GM23338 (cell line): ENCODE results near the gene ZNF148. TPM values are rescaled to one million over a fixed set of nuclear protein-coding genes. Genes with fewer than 3 reads are reported as not detected.

Source experiments
- ATAC-seq: fragments of 200-7000 bp; cut with Tn5 transposase; 3 replicates; pipeline ENCODE4 v1.9.1; 2020
- DNase-seq: peaks from one replicate; pipeline ENCODE4 v3.0.0-alpha.2; 2015; ENCODE audit warnings: low spot score
- H2AFZ ChIP-seq: fragments of 200-600 bp; sonication (generic); 2 replicates; pipeline ENCODE4 v1.8.0; 2016; ENCODE audit warnings: antibody characterized with exemption, mild to moderate bottlenecking, moderate library complexity
- H3F3A ChIP-seq: fragments of 200-600 bp; sonication (generic); replicated peaks from 2 replicates; pipeline ENCODE4 v1.8.0; 2017; ENCODE audit warnings: antibody characterized with exemption, mixed run types, low read depth
- H3K27ac ChIP-seq: fragments of 200-600 bp; sonication (generic); 2 replicates; pipeline ENCODE4 v1.6.1; 2016; ENCODE audit warnings: low read depth
- H3K27me3 ChIP-seq: fragments of 200-600 bp; sonication (generic); 2 replicates; pipeline ENCODE4 v1.8.0; 2016; ENCODE audit warnings: mild to moderate bottlenecking, mixed run types, moderate library complexity; ENCODE audit not compliant: insufficient read depth
- H3K36me3 ChIP-seq: fragments of 200-600 bp; sonication (generic); 2 replicates; pipeline ENCODE4 v1.8.0; 2016; ENCODE audit warnings: mild to moderate bottlenecking; ENCODE audit not compliant: insufficient read depth
- H3K4me1 ChIP-seq: fragments of 200-600 bp; sonication (generic); 2 replicates; pipeline ENCODE4 v1.8.0; 2016; ENCODE audit warnings: mild to moderate bottlenecking, moderate library complexity; ENCODE audit not compliant: insufficient read depth
- H3K4me2 ChIP-seq: fragments of 200-600 bp; sonication (generic); 2 replicates; pipeline ENCODE4 v1.7.1; 2017; ENCODE audit warnings: mixed run types
- H3K4me3 ChIP-seq: fragments of 200-600 bp; sonication (generic); 2 replicates; pipeline ENCODE4 v1.6.1; 2016; ENCODE audit warnings: mixed run types
- H3K79me2 ChIP-seq: fragments of 200-600 bp; sonication (generic); replicated peaks from 2 replicates; pipeline ENCODE4 v1.8.0; 2017; ENCODE audit warnings: mild to moderate bottlenecking; ENCODE audit not compliant: insufficient read depth
- H3K9me2 ChIP-seq: fragments of 200-600 bp; sonication (generic); 2 replicates; pipeline ENCODE4 v1.8.0; 2017; ENCODE audit not compliant: insufficient read depth
- H4K20me1 ChIP-seq: fragments of 200-600 bp; sonication (generic); replicated peaks from 2 replicates; pipeline ENCODE4 v1.8.0; 2017; ENCODE audit warnings: mild to moderate bottlenecking; ENCODE audit not compliant: insufficient read depth
- H3K27ac Mint-ChIP-seq: 2 replicates; pipeline ENCODE4 v1.8.0; 2020; ENCODE audit warnings: inconsistent platforms, mild to moderate bottlenecking, moderate library complexity, mixed read lengths
- H3K27me3 Mint-ChIP-seq: 3 replicates; pipeline ENCODE4 v1.8.0; 2022; ENCODE audit warnings: low read depth, mild to moderate bottlenecking, moderate library complexity, mixed read lengths, inconsistent platforms; ENCODE audit not compliant: insufficient read depth, poor library complexity
- H3K36me3 Mint-ChIP-seq: 3 replicates; pipeline ENCODE4 v1.8.0; 2021; ENCODE audit warnings: low read depth, mild to moderate bottlenecking, inconsistent platforms, moderate library complexity, mixed read lengths
- H3K4me1 Mint-ChIP-seq: 3 replicates; pipeline ENCODE4 v1.8.0; 2020; ENCODE audit warnings: mild to moderate bottlenecking, inconsistent platforms, mixed read lengths
- H3K4me3 Mint-ChIP-seq: 3 replicates; pipeline ENCODE4 v1.8.0; 2021; ENCODE audit warnings: moderate library complexity, mild to moderate bottlenecking, inconsistent platforms, mixed read lengths
- H3K9me3 Mint-ChIP-seq: 3 replicates; pipeline ENCODE4 v1.8.0; 2020; ENCODE audit warnings: moderate library complexity, mild to moderate bottlenecking, inconsistent platforms, mixed read lengths
- CREB1 ChIP-seq: fragments of 250-450 bp; sonication (Bioruptor Pico); IDR thresholded peaks from 2 replicates; pipeline ENCODE4 v1.5.0; 2020; ENCODE audit warnings: low read depth, mild to moderate bottlenecking, moderate library complexity
- EZH2 ChIP-seq: fragments of 200-600 bp; sonication (generic); IDR thresholded peaks from one replicate; pipeline ENCODE4 v1.8.0; 2017; ENCODE audit warnings: antibody characterized with exemption, mild to moderate bottlenecking, low read depth; ENCODE audit not compliant: unreplicated experiment
- EZH2phosphoT487 ChIP-seq: fragments of 200-600 bp; sonication (generic); IDR thresholded peaks from one replicate; pipeline ENCODE4 v1.8.1; 2018; ENCODE audit warnings: antibody characterized with exemption; ENCODE audit not compliant: unreplicated experiment
- NANOG ChIP-seq: IDR thresholded peaks from 2 replicates; pipeline ENCODE4 v1.6.1; 2016; ENCODE audit warnings: antibody characterized with exemption, borderline replicate concordance
- STAT1 ChIP-seq: IDR thresholded peaks from one replicate; pipeline ENCODE4 v1.6.1; 2016; ENCODE audit warnings: antibody characterized with exemption; ENCODE audit not compliant: unreplicated experiment
- ZNF114 ChIP-seq: fragments of 250-450 bp; sonication (Bioruptor Pico); IDR thresholded peaks from 2 replicates; pipeline ENCODE4 v1.5.0; 2020; ENCODE audit warnings: mild to moderate bottlenecking, moderate library complexity
- ZNF331 ChIP-seq: fragments of 250-450 bp; sonication (Bioruptor Pico); IDR thresholded peaks from 2 replicates; pipeline ENCODE4 v1.5.0; 2020; ENCODE audit warnings: low read depth, mild to moderate bottlenecking, moderate library complexity
- polyA plus RNA-seq: library from polyadenylated mRNA; unstranded; fragments of >200 nt; fragmentation: Nextera tagmentation; extraction: Ambion mirVana; gene quantifications from 2 replicates; pipeline ENCODE4 v1.2.1, GENCODE V29; 2016
- total RNA-seq: library from RNA; depleted of rRNA; stranded (reverse); fragments of >200 nt; shearing (Covaris generic); gene quantifications from 2 replicates; pipeline ENCODE4 v1.2.3, GENCODE V29; 2014
- TF ChIP-seq, protein P1 (sequence below): IDR thresholded peaks from one replicate; pipeline ENCODE4 v1.6.1; 2018; ENCODE audit warnings: antibody characterized with exemption; ENCODE audit not compliant: unreplicated experiment
- TF ChIP-seq, protein P2 (sequence below), 2 experiments: fragments of 200-600 bp in 1 of 2; sonication (generic) in 1 of 2; conservative IDR thresholded peaks; 2 replicates each; pipeline versions ENCODE4 v1.5.1 to v1.6.1; 2016 to 2017; ENCODE audit warnings: antibody characterized with exemption in 2 of 2, low read depth in 2 of 2, mild to moderate bottlenecking in 2 of 2, moderate library complexity in 1 of 2
- TF ChIP-seq, protein P3 (sequence below): fragments of 250-450 bp; sonication (Bioruptor Pico); IDR thresholded peaks from 2 replicates; pipeline ENCODE4 v1.5.0; 2020; ENCODE audit warnings: mild to moderate bottlenecking, moderate library complexity

ZNF148 gene
- total and polyA plus RNA-seq, 2 experiments from 2014 or later = 13.9 to 16.9 TPM

DNA sequence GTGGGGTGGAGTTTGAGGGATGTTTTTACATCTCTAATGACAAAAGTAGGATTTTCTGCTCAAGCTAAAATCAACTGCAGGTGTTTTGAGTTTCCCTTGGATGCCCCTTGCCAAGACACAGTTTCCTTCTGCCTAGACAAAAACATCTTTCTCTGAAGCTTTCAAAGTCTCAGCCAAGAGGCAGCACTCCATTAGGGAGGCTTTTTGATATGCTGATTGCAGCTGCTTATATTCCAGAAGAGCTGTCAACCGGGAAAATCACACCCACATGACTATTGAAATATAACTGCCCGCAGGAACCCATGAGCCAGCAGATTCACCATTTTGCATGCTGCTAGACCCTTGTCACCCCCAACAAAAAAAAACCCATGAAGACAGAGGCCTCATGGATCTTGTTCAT lies 27.5 kb upstream of the ZNF148 start (continued):
- TF ChIP-seq STAT1 = no peak
- TF ChIP-seq, protein P1, sequence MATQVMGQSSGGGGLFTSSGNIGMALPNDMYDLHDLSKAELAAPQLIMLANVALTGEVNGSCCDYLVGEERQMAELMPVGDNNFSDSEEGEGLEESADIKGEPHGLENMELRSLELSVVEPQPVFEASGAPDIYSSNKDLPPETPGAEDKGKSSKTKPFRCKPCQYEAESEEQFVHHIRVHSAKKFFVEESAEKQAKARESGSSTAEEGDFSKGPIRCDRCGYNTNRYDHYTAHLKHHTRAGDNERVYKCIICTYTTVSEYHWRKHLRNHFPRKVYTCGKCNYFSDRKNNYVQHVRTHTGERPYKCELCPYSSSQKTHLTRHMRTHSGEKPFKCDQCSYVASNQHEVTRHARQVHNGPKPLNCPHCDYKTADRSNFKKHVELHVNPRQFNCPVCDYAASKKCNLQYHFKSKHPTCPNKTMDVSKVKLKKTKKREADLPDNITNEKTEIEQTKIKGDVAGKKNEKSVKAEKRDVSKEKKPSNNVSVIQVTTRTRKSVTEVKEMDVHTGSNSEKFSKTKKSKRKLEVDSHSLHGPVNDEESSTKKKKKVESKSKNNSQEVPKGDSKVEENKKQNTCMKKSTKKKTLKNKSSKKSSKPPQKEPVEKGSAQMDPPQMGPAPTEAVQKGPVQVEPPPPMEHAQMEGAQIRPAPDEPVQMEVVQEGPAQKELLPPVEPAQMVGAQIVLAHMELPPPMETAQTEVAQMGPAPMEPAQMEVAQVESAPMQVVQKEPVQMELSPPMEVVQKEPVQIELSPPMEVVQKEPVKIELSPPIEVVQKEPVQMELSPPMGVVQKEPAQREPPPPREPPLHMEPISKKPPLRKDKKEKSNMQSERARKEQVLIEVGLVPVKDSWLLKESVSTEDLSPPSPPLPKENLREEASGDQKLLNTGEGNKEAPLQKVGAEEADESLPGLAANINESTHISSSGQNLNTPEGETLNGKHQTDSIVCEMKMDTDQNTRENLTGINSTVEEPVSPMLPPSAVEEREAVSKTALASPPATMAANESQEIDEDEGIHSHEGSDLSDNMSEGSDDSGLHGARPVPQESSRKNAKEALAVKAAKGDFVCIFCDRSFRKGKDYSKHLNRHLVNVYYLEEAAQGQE = no peak
- no peak for TF ChIP-seq EZH2
- TF ChIP-seq, protein P2, sequence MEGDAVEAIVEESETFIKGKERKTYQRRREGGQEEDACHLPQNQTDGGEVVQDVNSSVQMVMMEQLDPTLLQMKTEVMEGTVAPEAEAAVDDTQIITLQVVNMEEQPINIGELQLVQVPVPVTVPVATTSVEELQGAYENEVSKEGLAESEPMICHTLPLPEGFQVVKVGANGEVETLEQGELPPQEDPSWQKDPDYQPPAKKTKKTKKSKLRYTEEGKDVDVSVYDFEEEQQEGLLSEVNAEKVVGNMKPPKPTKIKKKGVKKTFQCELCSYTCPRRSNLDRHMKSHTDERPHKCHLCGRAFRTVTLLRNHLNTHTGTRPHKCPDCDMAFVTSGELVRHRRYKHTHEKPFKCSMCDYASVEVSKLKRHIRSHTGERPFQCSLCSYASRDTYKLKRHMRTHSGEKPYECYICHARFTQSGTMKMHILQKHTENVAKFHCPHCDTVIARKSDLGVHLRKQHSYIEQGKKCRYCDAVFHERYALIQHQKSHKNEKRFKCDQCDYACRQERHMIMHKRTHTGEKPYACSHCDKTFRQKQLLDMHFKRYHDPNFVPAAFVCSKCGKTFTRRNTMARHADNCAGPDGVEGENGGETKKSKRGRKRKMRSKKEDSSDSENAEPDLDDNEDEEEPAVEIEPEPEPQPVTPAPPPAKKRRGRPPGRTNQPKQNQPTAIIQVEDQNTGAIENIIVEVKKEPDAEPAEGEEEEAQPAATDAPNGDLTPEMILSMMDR (conservative IDR thresholded peaks at IDR 0.05; ENCODE audit: low read depth in 2 of 2) = no peak
- no peak for TF ChIP-seq EZH2phosphoT487
- no peak for TF ChIP-seq ZNF114 (CRISPR knock-in tag)
- no peak for TF ChIP-seq CREB1 (CRISPR knock-in tag)

DNA sequence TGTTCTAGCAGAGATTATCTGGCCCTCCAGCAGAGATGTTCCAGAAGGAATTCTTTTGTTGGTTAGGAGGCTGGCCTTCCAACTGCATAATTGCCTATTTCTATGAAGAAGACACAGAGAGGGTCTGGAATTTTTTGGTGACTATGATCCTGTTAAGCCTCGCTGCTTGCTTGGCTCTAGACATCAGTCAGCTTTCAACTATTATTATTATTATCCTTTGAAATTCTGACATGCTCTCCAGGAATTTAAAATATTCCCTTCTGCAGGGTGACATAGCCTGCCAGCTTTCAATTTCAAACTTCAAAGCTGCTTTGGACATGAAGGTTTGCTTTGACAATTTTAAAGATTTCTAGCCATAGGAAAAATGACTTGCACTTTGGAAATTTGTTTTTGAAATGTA lies 26.3 kb upstream of the ZNF148 start:
- Histone ChIP-seq H3F3A (no peaks in the 10 kb centered on the region), H3K4me2 (no peak overlapping the region), H4K20me1 (no peaks in the 10 kb centered on the region; the same call in 1 of the 2 replicates), H3K27me3 (peaks cover 12% of the 10 kb centered on the region), H2AFZ (no peak overlapping the region), H3K9me2 (no peaks in the 10 kb centered on the region), H3K4me1 (peaks cover 6% of the 10 kb centered on the region; the same call in 1 of the 2 replicates), H3K27ac (no peak overlapping the region), H3K36me3 (no peaks in the 10 kb centered on the region), H3K4me3 (no peak overlapping the region), H3K79me2 (no peaks in the 10 kb centered on the region)
- no peak overlapping the region for H3K27ac Mint-ChIP-seq
- H3K9me3 Mint-ChIP-seq = peaks cover 3% of the 10 kb centered on the region; the same call in 2 of the 3 replicates
- H3K4me1 Mint-ChIP-seq = peaks cover 6% of the 10 kb centered on the region; the same call in 2 of the 3 replicates
- H3K27me3 Mint-ChIP-seq = peaks cover 2% of the 10 kb centered on the region
- H3K36me3 Mint-ChIP-seq = no peaks in the 10 kb centered on the region
- H3K4me3 Mint-ChIP-seq = no peak overlapping the region
- ATAC-seq (no peak), DNase-seq (no peak)
- TF ChIP-seq STAT1 (no peak), ZNF114 (CRISPR knock-in tag) (no peak), EZH2phosphoT487 (no peak), NANOG (no peak), ZNF331 (no peak)
- TF ChIP-seq, protein P1 = no peak
- TF ChIP-seq, protein P3, sequence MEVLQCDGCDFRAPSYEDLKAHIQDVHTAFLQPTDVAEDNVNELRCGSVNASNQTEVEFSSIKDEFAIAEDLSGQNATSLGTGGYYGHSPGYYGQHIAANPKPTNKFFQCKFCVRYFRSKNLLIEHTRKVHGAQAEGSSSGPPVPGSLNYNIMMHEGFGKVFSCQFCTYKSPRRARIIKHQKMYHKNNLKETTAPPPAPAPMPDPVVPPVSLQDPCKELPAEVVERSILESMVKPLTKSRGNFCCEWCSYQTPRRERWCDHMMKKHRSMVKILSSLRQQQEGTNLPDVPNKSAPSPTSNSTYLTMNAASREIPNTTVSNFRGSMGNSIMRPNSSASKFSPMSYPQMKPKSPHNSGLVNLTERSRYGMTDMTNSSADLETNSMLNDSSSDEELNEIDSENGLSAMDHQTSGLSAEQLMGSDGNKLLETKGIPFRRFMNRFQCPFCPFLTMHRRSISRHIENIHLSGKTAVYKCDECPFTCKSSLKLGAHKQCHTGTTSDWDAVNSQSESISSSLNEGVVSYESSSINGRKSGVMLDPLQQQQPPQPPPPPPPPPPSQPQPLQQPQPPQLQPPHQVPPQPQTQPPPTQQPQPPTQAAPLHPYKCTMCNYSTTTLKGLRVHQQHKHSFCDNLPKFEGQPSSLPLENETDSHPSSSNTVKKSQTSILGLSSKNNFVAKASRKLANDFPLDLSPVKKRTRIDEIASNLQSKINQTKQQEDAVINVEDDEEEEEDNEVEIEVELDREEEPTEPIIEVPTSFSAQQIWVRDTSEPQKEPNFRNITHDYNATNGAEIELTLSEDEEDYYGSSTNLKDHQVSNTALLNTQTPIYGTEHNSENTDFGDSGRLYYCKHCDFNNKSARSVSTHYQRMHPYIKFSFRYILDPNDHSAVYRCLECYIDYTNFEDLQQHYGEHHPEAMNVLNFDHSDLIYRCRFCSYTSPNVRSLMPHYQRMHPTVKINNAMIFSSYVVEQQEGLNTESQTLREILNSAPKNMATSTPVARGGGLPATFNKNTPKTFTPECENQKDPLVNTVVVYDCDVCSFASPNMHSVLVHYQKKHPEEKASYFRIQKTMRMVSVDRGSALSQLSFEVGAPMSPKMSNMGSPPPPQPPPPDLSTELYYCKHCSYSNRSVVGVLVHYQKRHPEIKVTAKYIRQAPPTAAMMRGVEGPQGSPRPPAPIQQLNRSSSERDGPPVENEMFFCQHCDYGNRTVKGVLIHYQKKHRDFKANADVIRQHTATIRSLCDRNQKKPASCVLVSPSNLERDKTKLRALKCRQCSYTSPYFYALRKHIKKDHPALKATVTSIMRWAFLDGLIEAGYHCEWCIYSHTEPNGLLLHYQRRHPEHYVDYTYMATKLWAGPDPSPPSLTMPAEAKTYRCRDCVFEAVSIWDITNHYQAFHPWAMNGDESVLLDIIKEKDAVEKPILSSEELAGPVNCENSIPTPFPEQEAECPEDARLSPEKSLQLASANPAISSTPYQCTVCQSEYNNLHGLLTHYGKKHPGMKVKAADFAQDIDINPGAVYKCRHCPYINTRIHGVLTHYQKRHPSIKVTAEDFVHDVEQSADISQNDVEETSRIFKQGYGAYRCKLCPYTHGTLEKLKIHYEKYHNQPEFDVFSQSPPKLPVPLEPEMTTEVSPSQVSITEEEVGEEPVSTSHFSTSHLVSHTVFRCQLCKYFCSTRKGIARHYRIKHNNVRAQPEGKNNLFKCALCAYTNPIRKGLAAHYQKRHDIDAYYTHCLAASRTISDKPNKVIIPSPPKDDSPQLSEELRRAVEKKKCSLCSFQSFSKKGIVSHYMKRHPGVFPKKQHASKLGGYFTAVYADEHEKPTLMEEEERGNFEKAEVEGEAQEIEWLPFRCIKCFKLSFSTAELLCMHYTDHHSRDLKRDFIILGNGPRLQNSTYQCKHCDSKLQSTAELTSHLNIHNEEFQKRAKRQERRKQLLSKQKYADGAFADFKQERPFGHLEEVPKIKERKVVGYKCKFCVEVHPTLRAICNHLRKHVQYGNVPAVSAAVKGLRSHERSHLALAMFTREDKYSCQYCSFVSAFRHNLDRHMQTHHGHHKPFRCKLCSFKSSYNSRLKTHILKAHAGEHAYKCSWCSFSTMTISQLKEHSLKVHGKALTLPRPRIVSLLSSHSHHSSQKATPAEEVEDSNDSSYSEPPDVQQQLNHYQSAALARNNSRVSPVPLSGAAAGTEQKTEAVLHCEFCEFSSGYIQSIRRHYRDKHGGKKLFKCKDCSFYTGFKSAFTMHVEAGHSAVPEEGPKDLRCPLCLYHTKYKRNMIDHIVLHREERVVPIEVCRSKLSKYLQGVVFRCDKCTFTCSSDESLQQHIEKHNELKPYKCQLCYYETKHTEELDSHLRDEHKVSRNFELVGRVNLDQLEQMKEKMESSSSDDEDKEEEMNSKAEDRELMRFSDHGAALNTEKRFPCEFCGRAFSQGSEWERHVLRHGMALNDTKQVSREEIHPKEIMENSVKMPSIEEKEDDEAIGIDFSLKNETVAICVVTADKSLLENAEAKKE (CRISPR knock-in tag) = no peak
